Smooth muscle cell of trachea (primary cell): Measurements from ENCODE around the gene ZNF274. TPM values are rescaled to one million over a fixed set of nuclear protein-coding genes. Genes with fewer than 3 reads are reported as not detected.

ENCODE experiments used
- total RNA-seq: library from RNA; depleted of rRNA; stranded (reverse); fragments of >200 nt; gene quantifications from 2 replicates; pipeline ENCODE4 v1.2.1, GENCODE V29; 2014

ZNF274 gene
- total RNA-seq: 27.8 and 32.1 TPM in 2 replicates

GRCh38 chr19:58182989-58183816 lies at the start of gene ZNF274:
Gene ZNF274 (plus strand): TSS chr19:58183061. CDS start chr19:58183966, 905 bp downstream.

DNA sequence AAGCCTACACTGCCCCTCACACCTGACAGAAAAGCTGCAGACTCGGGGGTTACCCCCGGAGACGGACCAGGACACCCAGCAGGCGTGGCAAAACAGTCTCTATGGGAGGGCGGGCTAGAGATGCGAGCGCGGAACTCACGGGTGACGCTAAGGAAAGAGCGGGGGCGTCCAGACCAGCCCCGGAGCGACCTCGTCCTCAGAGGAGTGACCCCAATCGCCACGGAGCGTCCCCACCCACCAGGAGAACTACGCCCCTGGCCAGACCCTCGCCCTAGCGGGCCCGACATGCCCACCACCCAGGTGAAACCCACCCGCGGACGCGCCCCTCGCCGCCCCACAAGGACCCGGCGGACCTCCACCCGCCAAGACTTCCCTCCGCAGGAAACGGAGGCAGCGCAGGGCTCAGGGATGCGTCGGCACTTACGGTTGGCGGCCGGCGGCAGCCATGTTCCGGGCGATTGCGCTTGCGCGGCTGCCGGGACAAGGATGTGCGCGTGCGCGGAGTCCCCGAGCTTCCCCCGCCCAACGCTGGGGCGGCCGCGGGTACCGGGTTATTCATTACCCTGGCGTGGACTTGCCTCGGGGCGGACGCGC lies 32.4 kb upstream of the ZNF274 start, which contains the start of gene ZNF329:
Gene ZNF329, minus strand, starts transcription at position 462 of the 594 bp plus-strand sequence. CDS start 21,286 bp downstream, outside the sequence.

DNA sequence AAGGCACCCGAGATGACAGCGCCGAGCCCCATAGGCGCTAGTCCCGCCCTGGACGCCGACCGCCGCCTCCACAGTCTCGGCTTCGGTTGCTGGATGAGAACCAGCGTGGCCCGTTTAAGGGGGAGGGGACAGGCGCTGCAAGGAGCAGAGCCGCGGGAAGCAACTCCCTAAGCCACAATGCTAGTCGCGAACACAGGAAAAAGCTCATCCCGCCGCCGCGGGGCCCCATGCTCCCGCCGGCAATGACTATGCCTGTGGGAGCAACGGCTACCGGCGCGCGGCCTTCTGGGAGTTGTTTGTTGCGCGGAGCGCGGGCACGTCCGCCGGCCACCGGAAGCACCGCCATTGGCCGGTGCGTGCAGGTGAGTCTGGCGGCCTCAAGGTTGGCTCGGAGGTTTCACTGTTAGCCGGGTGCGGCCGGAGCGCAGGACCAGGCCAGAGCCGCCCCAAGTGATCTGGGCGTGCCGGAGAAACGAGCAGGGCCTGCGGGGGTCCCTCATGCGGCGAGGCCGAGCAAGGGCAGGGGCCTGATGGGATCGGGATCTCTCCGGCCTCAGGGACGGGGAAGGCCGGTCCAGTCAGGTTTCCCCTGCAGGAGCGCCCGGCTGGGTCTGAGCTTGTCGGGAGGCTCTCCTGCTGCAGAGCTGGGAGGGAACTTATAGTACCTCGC lies 45.9 kb downstream of the ZNF274 start, which contains the start of gene ZNF544:
Gene ZNF544, plus strand, starts transcription at position 330 of the 670 bp plus-strand sequence. CDS start 15,110 bp downstream, outside the sequence.

Other genes with a start within 250 kb of the ZNF274 start
- gene ZNF418, start 247.7 kb upstream of the ZNF274 start, total RNA-seq: 9.4 and 10.3 TPM in 2 replicates
- gene ZNF256, start 235.4 kb upstream of the ZNF274 start, total RNA-seq: 3.3 and 6.1 TPM in 2 replicates
- 0.17 TPM in 1 of 2 replicates, not detected in the other for gene C19orf18, start 208.5 kb upstream of the ZNF274 start, total RNA-seq
- 26.1 and 31.6 TPM in 2 replicates for gene ZNF606, start 180.2 kb upstream of the ZNF274 start, total RNA-seq
- gene ZSCAN1, start 149.0 kb upstream of the ZNF274 start, total RNA-seq: 0.83 TPM in 1 of 2 replicates, not detected in the other
- 6.1 and 8.3 TPM in 2 replicates for gene ZNF135, start 123.8 kb upstream of the ZNF274 start, total RNA-seq
- gene ZSCAN18, start 84.8 kb upstream of the ZNF274 start, total RNA-seq: 56.6 and 92.3 TPM in 2 replicates
- 17.5 and 21.2 TPM in 2 replicates for gene ZNF329, start 32.3 kb upstream of the ZNF274 start, total RNA-seq
- 35.9 and 40.7 TPM in 2 replicates for gene ZNF544, start 45.9 kb downstream of the ZNF274 start, total RNA-seq
- gene ZNF8, start 95.9 kb downstream of the ZNF274 start, total RNA-seq: 4.9 and 6.1 TPM in 2 replicates
- 22.2 and 40.7 TPM in 2 replicates for gene ERVK3-1, start 122.3 kb downstream of the ZNF274 start, total RNA-seq
- 3.2 and 3.3 TPM in 2 replicates for gene ZSCAN22, start 143.9 kb downstream of the ZNF274 start, total RNA-seq
- gene A1BG, start 170.4 kb downstream of the ZNF274 start, total RNA-seq: 10.6 and 26.5 TPM in 2 replicates
- gene ZNF497, start 179.7 kb downstream of the ZNF274 start, total RNA-seq: 0.87 and 2.0 TPM in 2 replicates
- 3.2 and 3.8 TPM in 2 replicates for gene ZNF837, start 198.0 kb downstream of the ZNF274 start, total RNA-seq
- gene RPS5, start 204.2 kb downstream of the ZNF274 start, total RNA-seq: 1,695 and 1,835 TPM in 2 replicates
- gene RNF225, start 212.6 kb downstream of the ZNF274 start, total RNA-seq: 0.66 TPM in 1 of 2 replicates, not detected in the other
- gene ZNF584, start 225.6 kb downstream of the ZNF274 start, total RNA-seq: 18.5 and 33.2 TPM in 2 replicates